ENCODE results near the gene STAB2.

DNA sequence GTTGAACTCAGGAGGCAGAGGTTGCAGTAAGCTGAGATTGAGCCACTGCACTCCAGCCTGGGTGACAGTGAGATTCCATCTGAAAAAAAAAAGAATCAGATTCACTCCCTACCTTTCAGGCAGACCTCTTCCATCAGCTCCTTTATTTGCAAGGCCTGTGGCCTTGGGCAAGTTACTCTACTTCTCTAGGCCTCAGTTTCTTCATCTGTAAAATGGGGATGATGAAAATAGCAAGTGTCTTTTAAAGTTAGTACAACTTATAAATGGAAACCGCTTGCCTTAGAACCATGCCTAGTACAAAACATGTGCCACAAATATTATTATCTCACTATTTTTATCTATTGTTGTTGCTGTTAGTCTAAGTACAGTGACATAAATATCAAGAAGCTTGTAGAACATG is 84.3 kb downstream of the STAB2 start:
- TF ChIP-seq, protein P1, sequence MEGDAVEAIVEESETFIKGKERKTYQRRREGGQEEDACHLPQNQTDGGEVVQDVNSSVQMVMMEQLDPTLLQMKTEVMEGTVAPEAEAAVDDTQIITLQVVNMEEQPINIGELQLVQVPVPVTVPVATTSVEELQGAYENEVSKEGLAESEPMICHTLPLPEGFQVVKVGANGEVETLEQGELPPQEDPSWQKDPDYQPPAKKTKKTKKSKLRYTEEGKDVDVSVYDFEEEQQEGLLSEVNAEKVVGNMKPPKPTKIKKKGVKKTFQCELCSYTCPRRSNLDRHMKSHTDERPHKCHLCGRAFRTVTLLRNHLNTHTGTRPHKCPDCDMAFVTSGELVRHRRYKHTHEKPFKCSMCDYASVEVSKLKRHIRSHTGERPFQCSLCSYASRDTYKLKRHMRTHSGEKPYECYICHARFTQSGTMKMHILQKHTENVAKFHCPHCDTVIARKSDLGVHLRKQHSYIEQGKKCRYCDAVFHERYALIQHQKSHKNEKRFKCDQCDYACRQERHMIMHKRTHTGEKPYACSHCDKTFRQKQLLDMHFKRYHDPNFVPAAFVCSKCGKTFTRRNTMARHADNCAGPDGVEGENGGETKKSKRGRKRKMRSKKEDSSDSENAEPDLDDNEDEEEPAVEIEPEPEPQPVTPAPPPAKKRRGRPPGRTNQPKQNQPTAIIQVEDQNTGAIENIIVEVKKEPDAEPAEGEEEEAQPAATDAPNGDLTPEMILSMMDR (IDR thresholded peaks at IDR 0.05): no peak
- TF ChIP-seq POLR2A (IDR thresholded peaks at IDR 0.05): no peak
